Measurements from ENCODE around the gene NRG2. TPM values are rescaled to one million over a fixed set of nuclear protein-coding genes. Genes with fewer than 3 reads are reported as not detected.

NRG2 gene
- total and polyA plus RNA-seq, 2 of the 8 experiments (the other 6 are each of a cell fraction or from before 2014, with no cell fraction given): 0.27 to 0.54 TPM

DNA sequence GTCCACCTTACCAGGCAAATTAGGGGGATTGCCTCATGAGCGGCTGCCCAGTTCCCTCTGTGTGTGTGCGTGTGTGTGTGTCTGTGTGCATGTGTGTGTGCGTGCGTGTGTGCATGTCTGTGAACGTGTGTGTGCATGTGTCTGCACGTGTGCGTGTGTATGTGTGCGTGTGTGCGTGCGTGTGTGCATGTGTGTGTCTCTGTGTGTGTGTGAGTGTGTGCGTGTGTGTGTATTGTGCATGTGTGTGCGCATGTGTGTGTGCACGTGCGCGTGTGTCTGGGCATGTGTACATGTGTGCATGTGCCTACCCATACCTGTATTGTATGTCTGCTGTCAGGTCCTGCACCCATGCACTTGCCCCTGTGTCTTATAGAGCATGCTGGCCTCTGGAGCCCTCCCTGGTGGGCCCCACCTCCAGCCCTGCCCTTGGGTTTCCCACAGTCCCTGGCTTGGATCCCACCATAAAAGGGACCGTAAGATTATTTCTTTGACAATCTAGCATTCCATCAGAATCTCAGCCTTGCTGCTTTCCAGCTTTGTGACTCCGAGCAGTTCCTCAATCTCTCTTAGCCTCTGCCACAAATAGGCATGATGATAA is 238.2 kb downstream of the NRG2 start:
- no peaks in the 10 kb centered on the region for H3K79me2 ChIP-seq (ENCODE audit: control insufficient read depth in 1 of 2, insufficient read depth in 2 of 2, low read length in 2 of 2)
- no peak overlapping the region; the same call in 1 of the 2 replicates for H4K8ac ChIP-seq (ENCODE audit: extremely low read depth, insufficient read depth, low read length)
- peaks cover 0 to 4% (median 1%) of the 10 kb centered on the region in 4 experiments; a peak in 3 of 7 replicates for H3K27me3 ChIP-seq (replicated peaks in 1 of 4; ENCODE audit: control insufficient read depth in 3 of 4, extremely low read depth in 1 of 4, insufficient read depth in 3 of 4, low read length in 3 of 4)
- no peak overlapping the region for H3K27ac ChIP-seq (ENCODE audit: low read depth, low read length)
- H2BK12ac ChIP-seq (ENCODE audit: low read depth, low read length): no peak overlapping the region
- H3K56ac ChIP-seq (replicated peaks; ENCODE audit: insufficient read length, low read depth, low read length): no peak overlapping the region
- FAIRE-seq (no peak), DNase-seq (ENCODE audit: low read depth in 1 of 2, low spot score in 2 of 2) (no peak)
- H2BK120ac ChIP-seq (replicated peaks; ENCODE audit: low read depth, low read length): no peak overlapping the region
- no peak overlapping the region; a peak in 1 of 7 replicates for H3K9ac ChIP-seq (replicated peaks in 1 of 4; ENCODE audit: extremely low read depth in 1 of 4, low read depth in 3 of 4, low read length in 3 of 4)
- no peak overlapping the region for H3K4me3 ChIP-seq (ENCODE audit: extremely low read depth in 1 of 4, insufficient read depth in 2 of 4, low read depth in 3 of 4, low read length in 4 of 4)
- no peak overlapping the region for H4K91ac ChIP-seq (replicated peaks; ENCODE audit: insufficient read length, low read length)
- ChIA-PET POLR2A (ENCODE audit: partially characterized antibody) (interaction anchor here (0.9 kb wide), 1 partner anchor 21 kb away, joined by 3 read pairs; no protein-coding TSS in a partner anchor), CTCF (ENCODE audit: partially characterized antibody) (interaction anchor here (1.3 to 9.2 kb wide), 10 partner anchors 7 to 171 kb away, joined by 4 to 68 read pairs (median 12); partner anchors contain the start of gene PSD2)
- H4K5ac ChIP-seq (ENCODE audit: insufficient read length, low read depth, low read length): no peak overlapping the region
- H3K14ac ChIP-seq (ENCODE audit: insufficient read length): no peak overlapping the region
- H3K4ac ChIP-seq (replicated peaks; ENCODE audit: insufficient read length, low read depth, low read length): no peak overlapping the region
- H3K79me1 ChIP-seq (ENCODE audit: low read depth, low read length): no peaks in the 10 kb centered on the region
- peaks cover 0 to 4% of the 10 kb centered on the region in 2 experiments for H4K20me1 ChIP-seq (replicated peaks in 1 of 2; ENCODE audit: control insufficient read depth in 1 of 2, insufficient read depth in 2 of 2, low read length in 2 of 2)
- 0 out of 2 replicates have a peak overlapping the region, but pooled peaks have one; percentile 5 for H2BK5ac ChIP-seq (ENCODE audit: low read depth, low read length)
- no peak overlapping the region; the same call in 1 of the 2 replicates for H2BK15ac ChIP-seq (ENCODE audit: low read length)
- H3K23me2 ChIP-seq (ENCODE audit: low read depth, low read length): no peaks in the 10 kb centered on the region
- H2AFZ ChIP-seq (ENCODE audit: low read length): no peak overlapping the region
- no peak overlapping the region for H2AK5ac ChIP-seq (ENCODE audit: low read depth, low read length)
- H3K4me1 ChIP-seq (replicated peaks in 1 of 4; ENCODE audit: control insufficient read depth in 3 of 4, insufficient read depth in 4 of 4, low read length in 3 of 4): no peaks in the 10 kb centered on the region
- H3K23ac ChIP-seq (ENCODE audit: insufficient read length): no peak overlapping the region
- H3K4me2 ChIP-seq (ENCODE audit: insufficient read depth in 1 of 2, low read depth in 2 of 2, low read length in 2 of 2): no peak overlapping the region
- H3K18ac ChIP-seq (ENCODE audit: extremely low read depth, low read length): no peak overlapping the region
- no peaks in the 10 kb centered on the region for H3K36me3 ChIP-seq (ENCODE audit: control insufficient read depth in 2 of 4, insufficient read depth in 4 of 4, low read length in 3 of 4)
- WGBS, 2 experiments (ENCODE audit: extremely low coverage in 1 of 2, insufficient coverage in 1 of 2, insufficient read length in 1 of 2, insufficient replicate concordance in 2 of 2, low coverage in 1 of 2, low lambda C conversion rate in 2 of 2, missing lambda C conversion rate in 1 of 2): 90% methylated on average over 17 of the region's 17 CpGs; no CpG with 5 or more reads in 1 of the 2 experiments
- no peak overlapping the region for H2BK20ac ChIP-seq (ENCODE audit: low read length)
- H3K9me3 ChIP-seq (ENCODE audit: insufficient read depth in 2 of 2, low read depth in 1 of 2, low read length in 1 of 2): no peaks in the 10 kb centered on the region
- TF ChIP-seq RNF2 (IDR thresholded peaks at IDR 0.05; ENCODE audit: borderline replicate concordance, low read depth, low read length, missing control alignments, poor library complexity, severe bottlenecking) (no peak), CEBPB (IDR thresholded peaks at IDR 0.05; ENCODE audit: low read depth, low read length) (no peak), SIN3A (conservative IDR thresholded peaks at IDR 0.05 in 1 of 2, IDR thresholded peaks at IDR 0.05 in 1 of 2; ENCODE audit: low read depth in 1 of 2, low read length in 2 of 2) (no peak), SP4 (IDR thresholded peaks at IDR 0.05; ENCODE audit: low read length) (no peak), YY1 (IDR thresholded peaks at IDR 0.05; ENCODE audit: low read depth, low read length) (no peak), KDM5A (IDR thresholded peaks at IDR 0.05; ENCODE audit: low read length) (no peak), CTBP2 (IDR thresholded peaks at IDR 0.05; ENCODE audit: borderline replicate concordance, insufficient read depth, insufficient read length, low read length) (no peak), POLR2AphosphoS5 (IDR thresholded peaks at IDR 0.05; ENCODE audit: low read depth, low read length) (no peak), EZH2 (IDR thresholded peaks at IDR 0.05; ENCODE audit: low read depth, low read length, severe bottlenecking) (no peak)
- TF ChIP-seq, protein P1, sequence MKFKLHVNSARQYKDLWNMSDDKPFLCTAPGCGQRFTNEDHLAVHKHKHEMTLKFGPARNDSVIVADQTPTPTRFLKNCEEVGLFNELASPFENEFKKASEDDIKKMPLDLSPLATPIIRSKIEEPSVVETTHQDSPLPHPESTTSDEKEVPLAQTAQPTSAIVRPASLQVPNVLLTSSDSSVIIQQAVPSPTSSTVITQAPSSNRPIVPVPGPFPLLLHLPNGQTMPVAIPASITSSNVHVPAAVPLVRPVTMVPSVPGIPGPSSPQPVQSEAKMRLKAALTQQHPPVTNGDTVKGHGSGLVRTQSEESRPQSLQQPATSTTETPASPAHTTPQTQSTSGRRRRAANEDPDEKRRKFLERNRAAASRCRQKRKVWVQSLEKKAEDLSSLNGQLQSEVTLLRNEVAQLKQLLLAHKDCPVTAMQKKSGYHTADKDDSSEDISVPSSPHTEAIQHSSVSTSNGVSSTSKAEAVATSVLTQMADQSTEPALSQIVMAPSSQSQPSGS (IDR thresholded peaks at IDR 0.05; ENCODE audit: low read length): no peak

Measured in H1 (cell line).